SK-MEL-5 (cell line): ENCODE measurements around the gene SMAD4. TPM values are rescaled to one million over a fixed set of nuclear protein-coding genes. Genes with fewer than 3 reads are reported as not detected.

Experiments used
- DNase-seq: peaks from one replicate; pipeline ENCODE4 v3.0.0-alpha.2; 2016; ENCODE audit warnings: low read depth, low spot score
- in situ Hi-C: cut with HindIII; loops from 2 replicates; pipeline ENCODE4 v1.10.0; 2016; ENCODE audit warnings: low sequenced_read_pairs, high pct_unique_total_duplicates, low pct_unique_long_range_greater_than_20kb
- total RNA-seq: library from RNA; depleted of rRNA; stranded (reverse); fragments of >200 nt; shearing (Covaris generic); gene quantifications from 2 replicates; pipeline ENCODE4 v1.2.3, GENCODE V29; 2014

SMAD4 gene
- total RNA-seq, 1 experiment from 2014 or later, result 95.2 TPM

DNA sequence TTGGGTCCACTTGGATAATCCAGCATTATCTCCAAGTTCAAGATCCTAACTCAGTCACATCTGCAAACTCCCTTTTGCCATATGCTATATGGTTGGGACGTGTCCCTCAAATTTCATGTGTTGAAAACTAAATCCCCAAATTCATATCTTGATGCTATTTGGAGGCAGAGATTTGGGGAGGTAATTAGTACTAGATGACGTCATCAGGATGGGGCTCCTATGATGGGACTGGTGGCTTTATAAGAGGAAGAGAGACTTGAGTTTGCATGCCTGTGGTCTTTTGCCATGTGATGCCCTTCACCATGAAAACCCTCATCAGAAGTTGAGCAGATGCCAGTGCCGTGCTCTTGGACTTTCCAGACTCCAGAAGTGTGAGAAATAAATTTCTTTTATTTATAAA lies 16.8 kb upstream of the SMAD4 start:
- DNase-seq, result no peak
- in situ Hi-C loops, result no loop called here

DNA sequence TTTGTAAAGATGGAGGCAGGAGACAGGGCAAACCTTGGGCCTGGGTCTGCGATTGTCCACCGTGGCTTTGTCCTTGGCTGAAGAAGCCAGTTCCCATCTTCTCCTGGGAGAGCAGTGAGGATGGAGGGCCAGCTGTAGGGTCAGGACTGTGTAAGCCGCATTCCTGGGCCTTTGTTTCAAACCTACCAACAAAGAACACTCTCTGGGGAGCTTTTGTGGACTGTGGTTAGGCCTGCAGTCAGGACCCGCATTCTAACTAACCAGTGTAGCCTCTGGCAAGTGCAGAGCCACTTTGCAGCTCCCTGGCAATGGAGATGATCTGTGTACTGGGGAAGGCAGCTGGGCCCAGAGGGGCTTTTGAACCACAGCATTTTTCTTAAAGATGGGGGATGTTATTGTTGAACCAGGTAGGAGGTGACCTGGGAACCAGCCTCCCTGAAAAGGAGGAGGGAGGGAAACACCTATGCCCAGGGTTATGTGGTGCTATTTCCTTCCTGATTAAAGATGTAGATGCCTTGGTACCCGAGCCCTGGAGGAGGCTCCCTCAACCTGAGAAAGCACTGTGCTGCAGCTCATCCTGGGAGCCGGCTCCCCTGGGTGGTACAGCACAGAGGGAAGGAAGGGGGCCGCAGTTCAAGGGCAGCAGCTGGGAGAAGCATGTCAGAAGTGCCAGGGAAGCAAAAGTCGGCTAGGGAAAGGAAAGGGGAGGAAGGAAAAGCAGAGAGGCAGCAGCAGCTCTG lies 12.7 kb upstream of the SMAD4 start:
- DNase-seq, result no peak

DNA sequence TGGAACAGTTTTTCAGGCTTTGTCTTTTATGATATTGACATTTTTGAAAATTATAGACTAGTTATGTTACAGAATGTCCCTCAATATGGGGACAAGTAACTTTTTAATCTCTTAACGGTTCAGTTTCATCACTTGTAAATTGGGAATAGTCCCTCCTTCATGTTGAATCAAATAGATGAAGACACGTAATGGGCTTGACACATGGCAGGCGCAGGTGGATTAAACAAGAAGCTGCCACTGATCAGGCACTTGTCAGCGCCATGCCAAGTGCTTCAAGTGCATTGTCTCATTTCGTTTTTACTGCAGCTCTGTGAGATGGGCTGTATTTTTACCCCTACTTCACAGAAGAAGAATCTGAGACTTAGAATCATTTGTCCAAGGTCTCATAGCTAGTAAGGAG lies 9.5 kb upstream of the SMAD4 start:
- no peak for DNase-seq
- in situ Hi-C loops, result no loop called here

More for the DNA sequence above, 12.7 kb upstream of the SMAD4 start:
- in situ Hi-C loops, result no loop called here

DNA sequence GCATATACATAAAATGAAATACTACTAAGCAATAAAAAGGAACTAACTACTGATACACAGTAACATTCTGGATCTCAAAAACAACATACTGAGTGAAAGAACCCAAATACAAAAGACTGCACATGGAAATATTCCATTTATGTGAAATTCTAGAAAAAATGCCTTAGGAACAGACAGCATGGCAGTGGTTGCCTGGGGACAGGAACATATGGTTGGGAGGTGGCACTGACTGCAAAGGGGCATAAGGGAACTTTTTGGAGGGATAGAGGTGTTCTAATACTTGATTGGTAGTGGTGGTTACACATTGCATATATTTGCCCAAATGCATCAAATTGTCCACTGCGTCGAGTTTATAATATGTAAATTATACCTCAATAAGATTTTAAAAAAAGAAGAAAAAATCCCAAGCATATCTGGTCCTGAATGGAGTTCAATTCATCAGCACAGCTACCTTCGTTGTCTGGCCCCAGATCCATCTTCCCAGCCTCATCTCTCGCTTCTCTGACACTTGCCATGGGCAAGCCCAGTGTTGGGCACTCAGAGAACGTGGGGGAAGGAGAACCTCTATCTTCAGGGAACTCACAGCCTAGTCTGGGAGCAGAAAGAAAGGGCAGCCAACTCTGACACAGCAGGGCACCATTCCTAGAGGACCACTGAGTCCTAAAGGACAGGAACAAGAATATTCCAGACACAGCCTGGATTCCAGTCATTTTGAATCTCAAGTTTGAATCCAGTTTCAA lies 8.6 kb upstream of the SMAD4 start:
- DNase-seq, result no peak
- in situ Hi-C loops, result no loop called here

DNA sequence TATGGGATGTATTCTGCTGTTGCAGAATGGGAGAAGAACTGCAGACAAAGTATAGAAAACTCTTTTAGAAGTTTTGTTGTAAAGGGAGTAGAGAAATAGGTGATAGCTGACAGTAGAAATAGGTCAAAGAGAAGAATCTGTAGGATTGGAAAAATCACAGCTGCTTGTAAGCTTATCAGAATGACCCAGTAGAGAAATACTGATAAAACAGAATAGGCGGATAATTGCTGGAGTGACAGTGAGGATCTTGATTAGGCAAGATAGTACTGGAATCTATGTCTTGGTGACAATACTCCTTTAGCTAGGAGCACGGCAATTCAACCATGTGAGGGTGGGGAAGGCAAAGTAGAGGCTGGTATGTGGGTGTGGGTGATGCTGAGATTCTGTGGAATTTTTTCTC lies 4.5 kb upstream of the SMAD4 start:
- no peak for DNase-seq
- in situ Hi-C loops, result no loop called here

DNA sequence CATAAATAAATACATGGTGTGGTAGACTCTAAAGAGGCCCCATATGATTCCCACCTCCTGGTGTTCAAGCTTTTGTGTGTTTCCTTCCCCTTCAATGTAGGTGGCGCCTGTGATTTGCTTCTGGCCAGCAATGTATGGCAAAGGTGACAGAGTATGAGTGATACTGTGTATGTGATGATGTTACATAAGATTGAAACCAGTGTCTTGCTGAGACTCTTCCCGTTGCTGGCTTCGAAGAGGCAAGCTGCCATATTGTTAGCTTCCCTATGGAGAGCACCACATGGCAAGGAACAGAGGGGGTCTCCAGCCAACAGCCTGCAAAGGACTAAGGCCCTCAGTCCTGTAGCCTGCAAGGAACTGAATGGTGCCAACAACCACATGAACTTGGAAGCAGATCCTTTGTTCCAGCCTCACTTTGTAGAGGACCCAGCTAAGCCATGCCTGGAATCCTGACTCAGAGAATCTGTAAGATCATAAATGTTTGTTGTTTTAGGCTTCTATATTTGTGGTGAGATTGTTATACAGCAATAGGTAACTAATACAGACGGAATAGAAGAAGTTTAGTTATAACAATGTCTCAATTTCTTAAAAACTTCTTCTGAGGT lies 1.7 kb upstream of the SMAD4 start:
- DNase-seq, result peak; percentile 40
- in situ Hi-C loops, result no loop called here

DNA sequence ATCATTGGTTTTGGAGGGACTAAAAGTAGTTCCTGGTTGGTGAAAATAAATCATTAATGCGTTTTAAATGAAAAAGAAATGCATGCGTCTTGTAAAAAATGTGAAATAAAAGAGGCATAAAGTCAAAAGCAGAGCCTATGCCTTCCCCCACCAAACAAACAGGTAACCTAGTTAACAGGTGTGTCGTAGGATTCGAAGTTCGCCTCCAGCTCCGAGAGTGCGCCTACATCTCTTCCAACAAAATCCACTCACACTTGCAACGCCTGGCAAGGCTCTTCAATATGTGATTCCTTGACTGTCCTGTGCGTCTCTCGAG lies 677 bp upstream of the SMAD4 start:
- no peak for DNase-seq

DNA sequence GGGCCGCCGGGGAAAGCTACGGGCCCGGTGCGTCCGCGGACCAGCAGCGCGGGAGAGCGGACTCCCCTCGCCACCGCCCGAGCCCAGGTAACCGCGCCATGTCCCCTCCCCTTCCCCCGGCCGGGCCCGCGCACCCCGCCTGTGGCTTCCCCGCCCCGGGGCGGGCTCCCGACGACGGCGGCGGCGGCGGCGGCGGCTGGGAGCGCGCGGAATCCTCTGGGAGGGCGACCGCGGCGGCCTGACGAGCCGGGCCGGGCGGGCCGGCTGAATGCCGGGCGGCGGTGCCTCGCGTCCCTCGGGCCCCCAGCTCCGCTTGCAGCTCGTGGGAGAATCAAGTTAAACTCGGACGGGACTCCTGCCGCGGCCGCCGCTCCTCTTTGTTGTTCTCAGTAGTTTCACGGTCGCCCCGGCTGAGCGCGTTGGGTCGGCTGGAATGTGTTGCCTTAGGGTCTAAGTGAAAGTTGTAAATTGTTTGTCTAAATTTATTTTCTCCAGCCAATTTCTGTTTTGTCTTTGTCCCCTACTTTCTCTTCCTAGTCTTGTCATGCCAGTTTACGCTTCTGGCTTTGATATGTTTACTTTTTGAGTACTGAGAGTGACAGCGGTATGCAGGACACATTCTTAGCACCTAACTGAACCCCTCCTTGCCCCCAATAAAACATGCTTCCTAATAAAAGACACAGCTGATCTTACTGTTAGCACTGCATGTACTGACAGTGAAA lies 685 bp downstream of the SMAD4 start:
- in situ Hi-C loops, result no loop called here
- peak; percentile 49 for DNase-seq

More for the DNA sequence above, 677 bp upstream of the SMAD4 start:
- in situ Hi-C loops, result no loop called here

DNA sequence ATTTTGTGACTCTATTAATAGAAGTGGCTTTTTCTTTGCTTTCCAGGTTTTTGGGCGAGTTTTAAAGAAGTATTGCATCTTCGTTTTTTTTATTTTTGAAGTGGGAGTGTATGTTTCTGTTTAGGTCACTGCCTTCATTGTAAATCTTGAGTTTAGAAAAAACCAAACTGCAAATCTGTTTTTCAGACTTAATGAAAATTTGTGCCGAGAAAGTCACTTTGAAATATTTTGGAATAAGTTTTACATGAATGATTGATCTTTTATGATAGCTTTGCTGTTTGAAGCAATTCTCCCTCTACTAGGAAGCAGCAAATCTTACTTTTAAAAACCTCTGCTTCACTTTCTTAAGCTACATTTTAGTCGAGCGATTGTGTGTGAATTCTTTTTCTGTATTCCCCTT lies 2.2 kb downstream of the SMAD4 start:
- no peak for DNase-seq
- in situ Hi-C loops, result no loop called here

DNA sequence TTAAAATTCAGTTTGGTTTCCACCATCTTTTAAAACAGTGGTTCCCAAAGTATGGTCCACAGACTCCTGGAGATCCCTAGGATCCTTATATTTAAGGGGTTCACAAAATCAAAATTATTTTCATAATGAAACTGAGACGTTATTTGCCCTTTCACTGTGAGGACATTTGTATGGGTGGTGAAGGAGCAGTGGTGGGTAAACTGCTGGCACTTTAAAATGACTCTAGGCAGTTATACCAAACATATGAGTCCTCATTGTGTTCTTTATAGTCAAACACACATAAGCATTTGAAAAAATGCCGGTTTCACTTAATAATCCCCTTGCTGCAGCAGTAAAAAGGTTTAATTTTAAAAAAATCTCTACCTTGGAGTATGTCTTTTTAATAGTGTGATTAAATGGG lies 7.2 kb downstream of the SMAD4 start:
- no peak for DNase-seq
- in situ Hi-C loops, result no loop called here

DNA sequence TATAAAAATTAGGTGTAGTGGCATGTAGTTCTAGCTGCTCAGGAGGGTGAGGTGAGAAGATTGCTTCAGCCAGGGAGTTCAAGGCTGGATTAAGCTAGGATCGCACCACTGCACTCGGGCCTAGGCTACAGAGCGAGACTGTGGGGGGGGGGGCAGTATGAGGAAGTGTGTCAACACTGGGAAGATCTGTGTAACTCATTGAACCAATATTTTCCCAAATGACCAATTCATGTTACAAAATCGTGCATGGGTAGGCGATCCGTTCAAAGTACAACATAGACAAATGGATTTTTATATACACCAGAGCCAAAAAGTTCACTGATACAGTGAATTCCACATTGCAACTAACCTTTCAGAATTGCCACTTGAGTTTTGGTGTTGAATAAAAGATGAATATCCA lies 8.1 kb downstream of the SMAD4 start:
- DNase-seq, result no peak

DNA sequence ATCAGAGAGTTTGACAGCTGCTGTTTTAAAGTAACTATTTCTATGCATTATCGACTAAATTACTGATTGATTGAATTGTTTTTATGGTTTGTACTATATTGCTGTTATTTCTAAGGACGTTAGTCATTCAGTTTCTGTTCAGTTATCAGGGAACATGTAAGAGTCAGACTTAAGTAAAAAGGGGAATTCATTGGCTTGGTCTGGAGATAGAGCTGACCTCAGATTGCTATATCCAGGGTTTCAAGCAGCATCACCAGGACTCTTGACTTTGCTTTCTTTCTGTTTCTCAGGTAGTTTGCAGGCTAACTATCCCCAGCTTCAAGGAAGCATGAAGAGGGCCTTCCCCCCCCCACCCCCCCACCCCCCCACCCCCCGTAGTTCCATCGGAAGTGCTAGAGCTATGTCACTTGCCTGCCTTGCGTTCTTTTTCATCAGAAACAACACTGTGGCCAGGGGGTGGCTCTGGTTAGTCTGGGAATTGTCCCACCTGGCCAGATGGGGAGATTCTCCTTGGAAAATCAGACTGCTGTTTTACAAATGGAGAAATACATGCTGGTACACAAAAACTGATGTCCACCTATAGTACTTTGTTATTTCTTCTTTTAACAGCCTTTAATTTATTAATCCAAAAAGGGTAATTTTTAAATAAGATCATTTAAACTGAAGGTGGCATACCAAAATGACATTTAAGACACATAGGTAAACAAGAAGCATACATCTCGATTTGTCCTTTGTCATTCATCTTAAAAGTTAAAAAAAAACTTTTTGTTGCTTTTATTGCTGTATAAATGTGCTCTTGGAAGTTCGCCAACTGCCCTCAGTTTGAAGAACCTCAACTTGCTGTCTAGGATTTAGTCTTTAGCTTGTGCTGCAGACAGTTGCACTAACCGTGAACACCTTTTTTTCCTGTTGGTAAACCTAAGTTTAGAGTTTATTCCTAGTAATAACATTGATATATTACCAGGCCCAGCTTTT lies 9.4 kb downstream of the SMAD4 start:
- no peak for DNase-seq
- in situ Hi-C loops, result no loop called here

More for the DNA sequence above, 8.1 kb downstream of the SMAD4 start:
- in situ Hi-C loops, result no loop called here

DNA sequence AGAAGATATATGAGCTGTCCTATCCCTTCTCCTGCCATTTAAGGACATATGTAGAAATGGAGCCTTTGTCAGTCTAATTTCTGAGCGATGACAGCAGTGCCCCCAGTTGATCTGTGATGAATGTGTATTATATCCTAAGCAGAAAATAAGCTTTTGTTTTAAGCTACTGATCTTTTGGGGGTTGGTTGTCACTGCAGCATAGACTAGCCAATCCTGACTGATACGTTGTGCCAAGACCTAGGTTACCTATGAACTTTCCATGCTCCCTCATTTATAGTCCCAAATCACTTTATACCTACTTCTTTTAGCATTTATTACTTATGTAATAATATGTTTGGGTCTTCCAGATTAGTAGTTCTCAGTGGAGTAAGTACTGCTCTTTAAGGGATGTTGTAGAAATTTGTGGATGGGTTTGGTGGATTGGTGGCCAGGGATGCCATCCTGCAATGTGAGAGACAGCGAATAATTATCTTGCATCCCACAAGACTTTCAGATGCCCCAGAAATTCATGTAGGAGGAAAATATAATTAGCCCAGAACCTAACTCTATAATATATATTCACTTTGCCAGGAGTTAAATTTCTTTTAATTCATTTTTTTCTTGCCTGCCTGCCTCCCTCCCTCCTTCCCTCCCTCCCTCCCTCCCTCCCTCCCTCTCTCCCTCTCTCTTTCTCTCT lies 11.8 kb downstream of the SMAD4 start:
- in situ Hi-C loops, result no loop called here
- DNase-seq, result no peak

DNA sequence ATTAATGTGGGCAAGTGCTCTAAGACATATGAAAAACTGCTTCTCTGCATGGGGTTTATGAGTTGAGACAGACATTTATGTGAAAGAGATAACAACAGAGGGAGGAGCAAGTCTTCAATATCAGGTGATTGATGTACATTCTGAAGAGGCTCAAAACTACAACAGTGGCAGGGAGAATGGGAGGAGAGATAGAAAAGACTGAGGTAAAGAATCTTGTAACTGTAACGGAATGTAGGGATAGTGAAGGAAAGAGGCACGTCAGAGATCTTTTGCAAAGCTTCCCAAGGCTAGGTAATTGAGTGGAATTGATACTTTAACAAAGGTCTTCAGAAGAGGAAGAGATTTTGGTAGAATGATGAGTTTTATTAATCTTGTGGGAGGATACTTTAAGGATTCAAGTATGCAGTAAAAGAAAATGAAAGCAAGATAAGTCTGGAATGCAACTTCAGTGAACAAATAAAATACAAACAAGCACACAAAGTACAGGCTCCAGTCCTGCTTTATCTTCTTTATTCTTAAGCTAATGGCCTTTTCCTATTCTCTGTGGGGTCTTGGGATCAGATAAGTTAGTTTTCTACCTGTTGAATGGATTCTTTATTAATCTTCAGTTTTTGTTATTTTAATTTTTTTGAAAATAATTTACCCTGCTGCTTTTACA lies 15.0 kb downstream of the SMAD4 start:
- DNase-seq, result no peak
- in situ Hi-C loops, result no loop called here

DNA sequence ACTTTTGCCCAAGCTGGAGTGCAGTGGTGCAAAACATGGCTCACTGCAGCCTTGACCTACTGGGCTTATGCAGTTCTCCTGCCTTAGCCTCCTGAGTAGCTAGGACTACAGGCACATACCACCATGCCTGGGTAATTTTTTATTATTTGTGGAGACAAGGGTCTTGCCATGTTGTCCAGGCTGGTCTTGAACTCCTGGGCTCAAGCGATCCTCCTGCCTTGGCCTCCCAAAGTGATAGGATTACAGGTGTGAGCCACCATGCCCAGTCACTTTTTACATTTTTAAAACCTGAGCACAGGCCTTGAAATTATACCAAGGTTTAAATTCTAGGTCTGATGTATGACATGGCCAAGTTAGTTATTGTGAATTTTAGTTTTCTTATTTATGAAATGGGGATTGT lies 18.2 kb downstream of the SMAD4 start:
- in situ Hi-C loops, result no loop called here
- no peak for DNase-seq

DNA sequence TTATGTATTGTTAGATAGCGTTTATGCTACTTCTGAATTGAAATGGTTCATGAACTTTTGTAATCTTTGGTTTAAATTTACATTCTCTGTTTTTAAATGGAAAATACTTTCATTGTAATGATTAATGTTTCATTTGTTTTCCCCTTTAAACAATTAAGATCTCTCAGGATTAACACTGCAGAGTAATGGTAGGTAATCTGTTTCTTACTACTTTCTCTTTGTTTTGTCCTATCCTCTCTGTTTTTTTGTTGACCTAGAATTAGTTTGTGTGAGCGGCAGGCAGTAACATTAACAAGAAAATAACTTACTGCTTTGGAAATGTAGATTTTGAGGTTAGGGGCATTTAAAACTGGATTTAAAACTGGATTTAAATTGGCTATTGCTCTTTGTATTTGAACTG lies 19.1 kb downstream of the SMAD4 start:
- DNase-seq, result no peak
- in situ Hi-C loops, result no loop called here
